Measurements from ENCODE around the gene LTBP1.

- TF ChIP-seq CTCF (IDR thresholded peaks at IDR 0.05) (no peak), POLR2A (IDR thresholded peaks at IDR 0.05) (no peak)
Measured at GRCh38 chr2:33142810-33143209, 196.1 kb downstream of the LTBP1 start.
